Measurements from ENCODE around the gene SPATA3.
A peak's percentile ranks its signal among the peaks of the same experiment; 100 is the strongest.

The SPATA3 gene

GRCh38 chr2:231033147-231034132 is 37.5 kb downstream of the SPATA3 start:
- H3K27me3 ChIP-seq (replicated peaks; ENCODE audit: control insufficient read depth, insufficient read depth, low read length), result peaks cover 52% of the 10 kb centered on the region

GRCh38 chr2:231034291-231034882 is 38.5 kb downstream of the SPATA3 start:
- peaks cover 57% of the 10 kb centered on the region for H3K27me3 ChIP-seq (replicated peaks; ENCODE audit: control insufficient read depth, insufficient read depth, low read length)
- no peaks in the 10 kb centered on the region for H3K36me3 ChIP-seq (ENCODE audit: control insufficient read depth, insufficient read depth, low read length, severe bottlenecking)
- no peaks in the 10 kb centered on the region for H3K4me1 ChIP-seq (ENCODE audit: control insufficient read depth, insufficient read depth, low read length)
- no peak for DNase-seq (ENCODE audit: low read depth)
- no peak overlapping the region for H3K9ac ChIP-seq (ENCODE audit: low read length)
- H3K9me3 ChIP-seq (ENCODE audit: control insufficient read depth, low read length), result peaks cover 11% of the 10 kb centered on the region
- no peak overlapping the region for H3K4me3 ChIP-seq (ENCODE audit: low read length)

More at GRCh38 chr2:231033147-231034132, 37.5 kb downstream of the SPATA3 start:
- H3K9ac ChIP-seq (ENCODE audit: low read length), result no peak overlapping the region
- no peaks in the 10 kb centered on the region for H3K36me3 ChIP-seq (ENCODE audit: control insufficient read depth, insufficient read depth, low read length, severe bottlenecking)
- H3K9me3 ChIP-seq (ENCODE audit: control insufficient read depth, low read length), result peaks cover 11% of the 10 kb centered on the region
- H3K4me1 ChIP-seq (ENCODE audit: control insufficient read depth, insufficient read depth, low read length), result no peaks in the 10 kb centered on the region
- no peak for DNase-seq (ENCODE audit: low read depth)
- H3K4me3 ChIP-seq (ENCODE audit: low read length), result no peak overlapping the region

- peaks cover 71% of the 10 kb centered on the region for H3K27me3 ChIP-seq (replicated peaks; ENCODE audit: control insufficient read depth, insufficient read depth, low read length)
- H3K36me3 ChIP-seq (ENCODE audit: control insufficient read depth, insufficient read depth, low read length, severe bottlenecking), result no peaks in the 10 kb centered on the region
- no peak overlapping the region for H3K4me3 ChIP-seq (ENCODE audit: low read length)
- H3K9me3 ChIP-seq (ENCODE audit: control insufficient read depth, low read length), result peaks cover 5% of the 10 kb centered on the region
- no peak for DNase-seq (ENCODE audit: low read depth)
- peaks cover 5% of the 10 kb centered on the region for H3K4me1 ChIP-seq (ENCODE audit: control insufficient read depth, insufficient read depth, low read length)
- no peak overlapping the region for H3K9ac ChIP-seq (ENCODE audit: low read length)
Measured at GRCh38 chr2:231036131-231036530, 40.2 kb downstream of the SPATA3 start.

- H3K9me3 ChIP-seq (ENCODE audit: control insufficient read depth, low read length), result peaks cover under 1% of the 10 kb centered on the region
- H3K36me3 ChIP-seq (ENCODE audit: control insufficient read depth, insufficient read depth, low read length, severe bottlenecking), result no peaks in the 10 kb centered on the region
- peaks cover 5% of the 10 kb centered on the region for H3K4me1 ChIP-seq (ENCODE audit: control insufficient read depth, insufficient read depth, low read length)
- no peak for DNase-seq (ENCODE audit: low read depth)
- H3K9ac ChIP-seq (ENCODE audit: low read length), result no peak overlapping the region
- no peak overlapping the region for H3K4me3 ChIP-seq (ENCODE audit: low read length)
- H3K27me3 ChIP-seq (replicated peaks; ENCODE audit: control insufficient read depth, insufficient read depth, low read length), result peaks cover 72% of the 10 kb centered on the region
Measured at GRCh38 chr2:231036578-231037106, 40.7 kb downstream of the SPATA3 start.

- Histone ChIP-seq H3K36me3 (ENCODE audit: control insufficient read depth, insufficient read depth, low read length, severe bottlenecking) (no peaks in the 10 kb centered on the region), H3K27me3 (replicated peaks; ENCODE audit: control insufficient read depth, insufficient read depth, low read length) (peaks cover 73% of the 10 kb centered on the region), H3K9ac (ENCODE audit: low read length) (no peak within 1 kb of the TSS), H3K9me3 (ENCODE audit: control insufficient read depth, low read length) (no peaks in the 10 kb centered on the region), H3K4me1 (ENCODE audit: control insufficient read depth, insufficient read depth, low read length) (peaks cover 5% of the 10 kb centered on the region), H3K4me3 (ENCODE audit: low read length) (no peak within 1 kb of the TSS)
- peak; percentile 40 for DNase-seq (ENCODE audit: low read depth)
Measured at GRCh38 chr2:231037202-231037730, 41.3 kb downstream of the SPATA3 start, which contains the start of gene C2orf72. Gene C2orf72, plus strand, starts transcription at chr2:231037523. Its CDS starts 43 bp downstream, at chr2:231037566.

- DNase-seq (ENCODE audit: low read depth), result peak; percentile 54
- no peak overlapping the region for H3K9ac ChIP-seq (ENCODE audit: low read length)
- peaks cover 68% of the 10 kb centered on the region for H3K27me3 ChIP-seq (replicated peaks; ENCODE audit: control insufficient read depth, insufficient read depth, low read length)
- H3K4me1 ChIP-seq (ENCODE audit: control insufficient read depth, insufficient read depth, low read length), result peaks cover 5% of the 10 kb centered on the region
- no peak overlapping the region for H3K4me3 ChIP-seq (ENCODE audit: low read length)
- H3K9me3 ChIP-seq (ENCODE audit: control insufficient read depth, low read length), result no peaks in the 10 kb centered on the region
- no peaks in the 10 kb centered on the region for H3K36me3 ChIP-seq (ENCODE audit: control insufficient read depth, insufficient read depth, low read length, severe bottlenecking)
Measured at GRCh38 chr2:231037731-231038482, 42.0 kb downstream of the SPATA3 start.

GRCh38 chr2:231038483-231039293 is 42.8 kb downstream of the SPATA3 start:
- no peak overlapping the region for H3K9ac ChIP-seq (ENCODE audit: low read length)
- no peaks in the 10 kb centered on the region for H3K9me3 ChIP-seq (ENCODE audit: control insufficient read depth, low read length)
- H3K36me3 ChIP-seq (ENCODE audit: control insufficient read depth, insufficient read depth, low read length, severe bottlenecking), result no peaks in the 10 kb centered on the region
- DNase-seq (ENCODE audit: low read depth), result no peak
- H3K4me1 ChIP-seq (ENCODE audit: control insufficient read depth, insufficient read depth, low read length), result peaks cover 5% of the 10 kb centered on the region
- peaks cover 62% of the 10 kb centered on the region for H3K27me3 ChIP-seq (replicated peaks; ENCODE audit: control insufficient read depth, insufficient read depth, low read length)
- H3K4me3 ChIP-seq (ENCODE audit: low read length), result no peak overlapping the region

- H3K36me3 ChIP-seq (ENCODE audit: control insufficient read depth, insufficient read depth, low read length, severe bottlenecking), result no peaks in the 10 kb centered on the region
- H3K9ac ChIP-seq (ENCODE audit: low read length), result no peak overlapping the region
- H3K9me3 ChIP-seq (ENCODE audit: control insufficient read depth, low read length), result no peaks in the 10 kb centered on the region
- DNase-seq (ENCODE audit: low read depth), result no peak
- H3K4me1 ChIP-seq (ENCODE audit: control insufficient read depth, insufficient read depth, low read length), result peaks cover 5% of the 10 kb centered on the region
- H3K4me3 ChIP-seq (ENCODE audit: low read length), result no peak overlapping the region
- peaks cover 56% of the 10 kb centered on the region for H3K27me3 ChIP-seq (replicated peaks; ENCODE audit: control insufficient read depth, insufficient read depth, low read length)
Measured at GRCh38 chr2:231039294-231039664, 43.4 kb downstream of the SPATA3 start.

GRCh38 chr2:231039821-231040364 is 44.0 kb downstream of the SPATA3 start:
- H3K27me3 ChIP-seq (replicated peaks; ENCODE audit: control insufficient read depth, insufficient read depth, low read length), result peaks cover 50% of the 10 kb centered on the region
- H3K9me3 ChIP-seq (ENCODE audit: control insufficient read depth, low read length), result no peaks in the 10 kb centered on the region

More at GRCh38 chr2:231039821-231040364, 44.0 kb downstream of the SPATA3 start:
- Histone ChIP-seq H3K4me3 (ENCODE audit: low read length) (no peak overlapping the region), H3K4me1 (ENCODE audit: control insufficient read depth, insufficient read depth, low read length) (peaks cover 5% of the 10 kb centered on the region), H3K9ac (ENCODE audit: low read length) (no peak overlapping the region), H3K36me3 (ENCODE audit: control insufficient read depth, insufficient read depth, low read length, severe bottlenecking) (no peaks in the 10 kb centered on the region)
- DNase-seq (ENCODE audit: low read depth), result no peak
